ENCODE results near the gene E2F8.

Gene E2F8

DNA sequence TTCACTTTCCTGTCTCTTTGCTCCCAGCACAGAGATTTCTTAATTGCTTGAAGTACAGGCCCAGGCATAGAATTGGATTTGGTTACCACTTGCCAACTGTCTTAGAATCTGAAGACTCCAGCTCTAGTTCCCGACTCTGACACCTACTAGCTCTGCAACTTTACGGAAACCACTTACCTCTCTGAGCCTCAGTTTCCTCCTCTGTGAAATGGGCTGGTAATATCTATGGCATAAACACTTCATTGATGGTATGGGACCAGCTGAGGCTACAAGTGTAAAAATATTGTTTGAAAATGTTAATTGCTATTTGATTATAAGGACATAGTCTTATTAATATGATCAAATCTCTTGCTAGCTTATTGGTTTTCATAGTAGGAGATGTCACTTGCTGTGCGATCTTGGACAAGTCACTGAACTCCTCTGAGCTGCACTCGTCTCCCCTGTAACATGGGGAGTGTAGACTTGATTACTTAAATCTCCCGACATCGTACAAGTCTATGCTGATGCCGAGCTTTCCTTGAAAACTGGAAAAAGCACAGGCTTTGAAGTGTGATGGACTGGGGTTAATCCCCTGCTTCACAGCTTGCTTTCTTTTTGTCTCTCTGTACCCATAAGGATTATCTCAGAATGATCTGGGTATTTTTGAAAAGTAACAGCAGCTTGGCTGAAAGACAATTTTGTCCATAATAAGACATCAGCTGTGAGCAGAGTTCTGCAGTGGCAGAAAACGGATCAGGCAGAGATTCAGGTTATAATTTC, 11.8 kb upstream of the E2F8 start:
- no peak for DNase-seq (ENCODE audit: low read depth)

DNA sequence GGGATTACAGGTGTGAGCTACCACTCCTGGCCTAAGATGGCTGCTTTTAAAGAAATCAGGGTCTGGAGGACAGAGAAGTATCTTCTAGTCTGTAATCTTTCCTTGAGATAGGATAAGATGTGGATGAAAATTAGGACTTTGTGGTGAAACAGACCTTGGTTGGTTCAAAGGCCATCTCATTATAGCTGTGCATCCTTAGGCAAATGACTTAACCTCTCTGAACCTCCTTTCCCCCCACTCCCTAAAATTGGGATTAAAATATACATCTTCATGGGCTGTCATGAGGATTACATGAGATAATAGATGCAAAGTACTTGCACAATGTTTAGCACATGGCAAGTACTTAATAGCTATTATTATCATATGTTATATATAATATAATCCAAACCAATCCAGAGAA, 10.8 kb upstream of the E2F8 start:
- no peak for DNase-seq (ENCODE audit: low read depth)

DNA sequence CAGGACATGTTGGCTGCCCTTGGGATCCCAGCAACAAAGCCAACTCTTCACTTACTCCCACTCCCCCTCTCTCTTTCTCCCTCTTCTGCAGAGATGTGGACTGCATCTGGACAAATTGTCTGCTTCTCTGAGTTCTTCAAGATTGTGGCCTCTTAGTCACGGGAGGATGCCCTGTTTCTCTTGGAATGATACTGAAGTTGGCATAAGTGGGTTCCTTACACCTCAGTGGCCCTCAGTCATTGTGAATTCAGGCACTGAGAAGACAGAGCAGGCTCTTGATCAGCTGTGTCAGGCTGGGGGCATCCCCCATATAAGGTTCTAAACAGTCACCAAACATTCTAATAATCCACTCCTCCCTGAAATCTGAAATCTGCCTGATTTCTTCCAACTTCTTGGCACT, 6.1 kb upstream of the E2F8 start:
- no peak for DNase-seq (ENCODE audit: low read depth)

DNA sequence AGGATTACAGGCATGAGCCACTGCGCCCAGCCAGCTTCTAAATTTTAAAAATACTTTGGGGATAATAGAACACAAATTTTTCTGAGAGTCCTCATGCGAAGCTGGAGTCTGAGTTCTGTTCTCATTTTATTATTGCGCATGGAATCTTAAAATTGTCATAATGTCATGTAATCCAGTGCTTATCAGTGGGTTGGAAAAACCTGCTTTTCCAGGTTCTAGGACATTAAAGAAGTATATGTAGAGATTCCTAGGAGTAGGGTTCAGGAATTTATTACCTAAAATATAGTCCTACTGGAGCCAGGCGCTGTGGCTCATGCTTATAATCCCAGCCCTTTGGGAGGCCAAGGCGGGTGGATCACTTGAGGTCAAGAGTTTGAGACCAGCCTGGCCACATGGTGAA, 4.6 kb upstream of the E2F8 start:
- DNase-seq (ENCODE audit: low read depth) = no peak

DNA sequence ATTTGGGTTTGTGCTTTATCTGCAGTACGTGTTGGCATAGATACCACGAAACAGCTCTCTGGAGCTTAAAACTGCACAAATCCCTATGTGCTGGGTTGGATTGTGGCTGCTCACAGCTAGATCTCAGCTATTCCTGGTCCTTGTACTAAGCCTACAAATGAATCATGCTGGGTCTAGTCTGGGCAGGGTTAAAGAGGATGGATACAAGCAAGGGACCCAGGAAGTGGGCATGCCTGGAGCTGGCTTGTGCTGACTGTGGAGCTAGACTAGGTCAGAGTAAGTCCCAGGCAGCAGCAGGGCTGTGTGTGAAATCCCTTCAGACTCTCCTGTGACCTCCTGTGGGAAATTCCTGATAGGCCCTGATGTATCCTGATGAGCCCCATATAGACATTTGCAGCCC, 3.9 kb upstream of the E2F8 start:
- DNase-seq (ENCODE audit: low read depth) = no peak

DNA sequence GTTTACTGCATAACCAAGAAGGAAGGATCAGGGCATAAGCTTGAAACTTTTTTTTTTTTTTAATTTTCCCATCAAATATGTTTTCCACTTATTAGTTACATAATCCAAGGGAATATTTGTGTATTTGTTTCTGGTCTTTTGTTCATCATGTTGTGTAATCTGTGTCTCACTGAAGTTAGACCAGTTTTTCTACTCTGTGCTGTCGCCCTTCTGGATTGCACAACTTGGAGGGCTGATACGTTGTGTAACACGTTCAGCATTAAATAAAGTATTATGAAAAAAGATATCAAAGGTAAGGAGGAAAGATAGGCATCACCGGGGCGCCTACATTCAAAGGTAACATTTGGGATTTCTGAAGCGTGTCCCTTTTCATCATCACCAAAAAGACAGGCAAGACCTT, 3.3 kb upstream of the E2F8 start:
- DNase-seq (ENCODE audit: low read depth) = no peak

DNA sequence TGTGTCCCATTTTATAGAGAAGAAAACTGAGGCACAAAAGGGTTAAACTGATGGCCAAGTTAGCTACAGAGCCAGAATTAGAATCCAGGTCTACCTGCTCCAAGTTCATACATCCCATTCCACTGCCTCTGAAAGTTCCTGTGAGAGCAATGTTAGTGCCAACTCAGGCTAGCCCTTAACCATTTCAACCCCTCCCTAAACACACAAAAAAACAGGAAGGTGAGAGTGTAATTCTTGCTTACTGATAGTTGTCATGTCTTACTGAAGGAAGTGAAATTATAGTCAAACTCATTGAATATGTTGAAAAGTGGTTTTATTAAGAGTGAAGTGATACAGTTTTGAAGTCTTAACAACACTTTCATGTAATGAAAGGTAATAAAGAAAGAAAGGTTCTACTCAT, 2.9 kb upstream of the E2F8 start:
- no peak for DNase-seq (ENCODE audit: low read depth)

DNA sequence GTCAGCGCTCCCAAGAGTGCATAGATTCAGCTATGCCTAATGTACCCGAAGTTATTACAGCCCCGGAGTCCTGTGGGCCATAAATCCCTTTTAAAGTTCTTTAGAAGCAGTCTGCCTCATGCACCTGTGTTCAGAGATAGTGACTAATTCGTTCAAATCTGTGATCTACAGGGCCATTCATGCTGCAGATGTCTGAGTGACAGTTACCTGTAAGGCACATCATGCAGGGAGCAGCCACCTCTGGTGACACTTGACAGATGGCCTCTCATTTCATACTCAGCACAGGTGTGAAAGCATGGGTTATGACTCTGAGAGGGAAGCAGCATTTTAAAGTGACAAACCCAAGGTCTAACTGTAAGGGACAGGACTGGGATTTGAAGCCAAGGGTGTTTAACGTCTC, 2.4 kb upstream of the E2F8 start:
- no peak for DNase-seq (ENCODE audit: low read depth)

DNA sequence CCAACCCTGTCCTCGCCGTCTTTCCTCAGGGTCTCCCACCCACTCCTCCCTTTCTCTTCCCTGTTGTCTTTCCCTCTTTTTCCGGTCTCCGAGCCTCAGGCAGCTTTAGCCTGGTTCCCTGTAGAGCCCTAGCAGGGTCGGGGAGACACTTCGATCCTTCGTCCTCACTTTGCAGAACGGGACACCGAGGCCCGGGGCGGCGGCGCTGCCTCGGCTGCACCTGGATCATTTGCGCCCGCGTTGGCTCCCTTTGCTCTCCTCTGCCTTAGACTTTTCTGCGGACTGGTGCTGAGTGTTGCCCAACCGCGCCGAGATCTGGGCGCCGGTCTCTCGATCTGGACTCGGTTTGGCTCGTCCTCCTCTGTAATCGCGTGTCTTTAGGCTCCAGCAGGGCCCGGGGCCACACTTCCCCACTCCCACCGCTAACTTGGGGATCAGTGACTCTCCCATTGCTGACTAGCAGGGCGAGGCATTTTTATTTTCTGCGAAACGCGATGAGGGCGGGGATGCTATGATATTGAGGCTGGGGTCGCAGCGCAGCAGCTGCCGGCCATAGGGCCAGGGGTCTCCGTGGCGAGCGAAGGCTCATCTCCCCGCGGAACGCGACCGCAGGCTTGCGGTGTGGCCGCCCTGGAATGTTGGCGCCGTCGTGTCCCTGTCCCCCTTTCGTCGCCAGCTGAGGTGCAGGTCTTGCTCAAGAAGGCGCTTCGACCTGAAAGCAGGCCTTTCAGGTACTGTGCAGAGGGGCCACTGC, 1.6 kb upstream of the E2F8 start:
- DNase-seq (ENCODE audit: low read depth) = no peak

DNA sequence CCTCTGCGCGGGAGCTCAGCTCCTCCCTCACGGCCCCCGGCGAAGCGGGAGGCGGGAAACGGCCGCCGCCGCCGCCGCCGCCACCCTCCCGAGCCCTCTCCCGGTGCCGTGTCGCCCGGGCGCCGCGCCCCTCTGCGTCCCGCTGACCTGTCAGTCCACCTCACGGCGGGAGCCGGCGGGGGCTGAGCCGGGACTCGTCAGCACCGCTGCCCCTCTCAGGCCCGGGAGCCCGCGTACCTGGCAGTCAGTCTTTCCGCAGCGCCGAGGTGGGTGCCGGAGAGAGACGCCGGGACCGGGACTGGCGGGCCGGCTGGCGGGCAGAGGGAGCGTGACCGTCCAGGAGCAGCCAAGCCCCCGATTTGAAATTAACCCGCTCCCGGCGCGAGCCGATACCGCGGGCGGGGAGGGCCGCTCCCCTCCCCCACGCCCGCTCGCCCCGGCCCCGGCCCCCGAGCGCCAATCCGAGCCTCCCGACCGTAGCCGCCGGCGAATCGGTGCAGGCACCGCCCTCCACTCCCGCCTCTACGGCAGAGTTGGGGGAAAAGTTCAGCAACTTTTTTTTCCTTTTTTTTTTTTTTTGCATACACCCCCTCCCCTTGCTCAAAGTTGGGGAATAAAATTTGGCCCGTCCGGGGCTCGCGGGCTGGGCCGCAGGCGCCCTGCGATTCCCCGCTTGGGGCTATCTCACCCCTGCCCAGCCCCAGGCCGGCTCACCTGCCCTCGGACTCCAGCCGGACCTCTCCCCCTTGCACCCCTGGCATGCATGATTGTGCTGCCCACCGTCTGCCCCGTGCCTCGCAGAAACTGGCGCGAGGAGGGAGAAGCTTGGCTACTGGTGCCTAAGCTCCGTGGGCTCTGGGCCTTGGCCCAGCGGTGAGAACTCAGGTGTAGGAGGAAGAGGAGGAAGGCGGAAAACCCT, 774 bp upstream of the E2F8 start:
- DNase-seq (ENCODE audit: low read depth) = no peak

DNA sequence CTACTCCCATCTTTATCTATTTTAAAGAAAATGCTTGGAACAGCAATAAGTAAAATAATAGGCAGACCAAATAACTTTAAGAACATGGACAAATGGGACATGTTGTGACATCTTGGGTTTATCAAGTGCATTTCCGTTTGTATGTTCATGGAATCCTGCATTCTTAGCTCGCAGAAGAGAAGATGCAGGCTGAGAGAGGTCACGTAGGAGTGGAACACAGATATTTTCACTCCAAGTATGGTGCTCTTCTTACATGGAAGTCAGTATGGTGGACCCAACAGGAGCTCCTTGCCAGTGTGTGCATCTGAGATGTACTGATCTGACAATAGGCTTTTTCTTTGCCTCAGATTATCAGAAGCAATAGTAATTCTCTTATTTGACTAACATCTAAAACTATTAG, 1.7 kb downstream of the E2F8 start:
- no peak for DNase-seq (ENCODE audit: low read depth)

DNA sequence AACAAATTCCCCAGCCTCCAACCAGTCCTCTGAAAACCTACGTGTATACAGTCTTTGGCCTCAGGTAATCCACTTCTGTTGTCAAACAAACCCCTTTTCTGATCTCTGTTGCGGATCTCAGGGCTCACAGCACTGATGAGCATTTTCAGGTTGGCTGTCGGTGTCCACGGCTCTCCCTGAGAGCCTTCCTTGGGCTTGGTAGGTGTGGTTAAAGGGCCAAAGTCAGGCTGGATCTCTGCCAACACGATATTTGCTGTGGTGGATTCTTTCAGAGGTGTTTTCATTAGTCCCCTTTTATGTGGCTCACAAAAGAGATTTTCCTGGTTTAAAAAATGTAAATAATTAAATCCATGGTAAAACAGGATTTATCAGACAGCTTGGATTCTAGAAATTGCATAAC, 2.9 kb downstream of the E2F8 start:
- DNase-seq (ENCODE audit: low read depth) = no peak

DNA sequence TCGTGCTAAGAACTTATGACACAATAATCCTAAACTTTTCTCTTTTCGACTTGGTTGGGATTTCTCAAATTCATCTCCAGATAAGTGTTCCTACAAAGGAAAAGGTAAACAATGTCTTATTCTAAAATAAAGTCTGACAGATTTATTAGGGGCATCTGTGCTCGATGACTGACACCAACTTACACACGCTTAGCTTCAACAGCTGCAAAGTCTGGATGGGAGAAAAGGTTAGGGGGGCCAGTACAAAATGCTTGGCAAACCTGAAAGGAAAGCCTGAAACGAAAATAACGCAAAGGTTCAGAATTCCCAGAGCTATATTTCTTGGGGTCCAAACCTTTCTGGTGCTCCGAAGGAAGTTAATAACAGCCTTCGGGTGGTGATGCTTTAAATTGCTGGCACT, 3.4 kb downstream of the E2F8 start:
- DNase-seq (ENCODE audit: low read depth) = no peak

DNA sequence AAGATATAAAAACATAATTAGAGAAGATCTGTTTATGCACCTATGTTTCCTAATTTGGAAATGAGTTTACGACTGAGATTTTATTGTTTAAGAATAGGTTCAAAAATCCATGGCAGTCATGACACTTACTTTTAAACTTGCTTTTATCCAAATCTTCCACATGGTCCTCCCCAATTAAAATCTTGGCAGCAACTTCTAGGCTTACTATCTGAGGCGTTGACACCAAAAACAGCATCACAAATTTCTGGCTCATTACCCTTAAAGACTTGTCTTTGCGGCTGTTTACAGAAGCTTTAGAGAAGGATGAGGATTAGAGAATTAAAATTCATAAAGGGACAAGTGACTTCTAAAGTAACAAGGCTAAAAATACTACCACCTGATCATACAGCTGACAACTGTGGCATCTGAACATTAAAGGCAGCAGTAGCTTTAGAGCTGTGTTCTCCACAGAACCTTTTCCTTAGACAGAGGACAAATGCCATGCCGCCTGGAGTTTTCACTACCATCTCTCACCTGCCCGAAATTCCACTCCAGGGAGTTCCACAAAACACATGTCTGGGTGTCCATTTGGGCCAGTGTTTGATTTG, 6.4 kb downstream of the E2F8 start:
- no peak for DNase-seq (ENCODE audit: low read depth)

DNA sequence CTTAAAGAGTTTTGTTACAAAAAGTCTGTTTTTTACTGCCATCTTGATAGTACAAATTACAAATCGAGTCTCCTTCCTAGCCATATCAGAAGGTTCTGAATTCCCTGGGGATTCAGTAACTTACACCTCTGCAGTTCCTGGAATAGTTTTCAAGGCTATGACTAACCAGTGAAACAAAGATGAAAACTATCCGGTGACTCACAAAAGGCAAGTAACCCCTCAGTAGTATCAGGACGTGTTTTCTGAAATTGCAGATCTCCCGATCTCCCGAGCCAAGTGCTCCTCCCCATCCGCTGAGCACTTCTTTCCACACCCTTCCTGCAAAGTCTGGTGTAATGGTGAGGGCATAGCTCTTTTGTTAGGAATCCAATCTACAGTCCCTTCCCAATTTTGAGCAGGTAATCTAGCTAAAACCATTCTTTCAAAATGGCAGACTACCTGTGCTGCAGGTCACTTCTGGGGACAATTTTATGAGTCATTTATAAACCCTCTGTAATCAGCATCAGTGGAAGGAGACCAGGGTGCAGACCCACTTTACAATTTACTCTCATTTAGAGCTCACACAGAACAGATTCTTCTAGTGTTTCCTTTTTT, 7.7 kb downstream of the E2F8 start:
- DNase-seq (ENCODE audit: low read depth) = no peak

DNA sequence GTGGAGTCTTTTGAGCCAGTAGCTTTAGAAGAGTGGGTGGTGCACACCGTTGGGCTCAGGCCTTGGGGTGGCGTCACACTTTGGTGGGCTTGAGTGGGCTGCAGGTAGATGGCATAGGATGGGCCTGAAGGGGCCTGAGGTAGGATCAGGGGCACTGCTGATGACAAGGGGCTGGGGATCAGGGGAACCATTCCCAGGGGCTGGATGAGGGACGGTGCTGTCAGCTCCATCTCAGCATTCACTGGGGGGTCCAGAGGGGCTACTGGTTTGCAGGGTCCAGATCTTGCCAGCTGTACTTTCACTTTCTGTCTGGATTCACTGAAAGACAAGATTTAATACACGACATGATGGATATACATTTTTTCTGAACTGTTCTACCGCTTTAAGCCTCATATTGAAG, 11.1 kb downstream of the E2F8 start:
- DNase-seq (ENCODE audit: low read depth) = no peak

DNA sequence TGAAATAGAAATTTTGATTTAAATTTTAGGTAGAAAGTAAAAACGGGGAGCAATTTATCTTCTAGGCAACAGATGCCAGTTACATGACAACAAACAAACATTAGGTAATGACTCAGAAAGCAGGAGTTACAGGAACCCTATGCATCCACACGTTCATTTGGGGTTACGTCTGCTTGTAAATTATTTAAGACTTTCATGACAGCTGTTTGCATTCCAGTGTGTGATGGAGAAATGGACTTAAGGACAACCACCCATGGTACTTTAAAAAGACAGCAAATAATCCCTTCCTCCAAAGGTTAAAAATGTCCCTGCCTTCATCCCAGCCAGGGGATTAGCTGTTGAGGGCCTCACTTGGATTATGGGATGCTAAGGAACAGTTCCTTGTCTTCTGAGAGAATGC, 11.8 kb downstream of the E2F8 start:
- DNase-seq (ENCODE audit: low read depth) = no peak

DNA sequence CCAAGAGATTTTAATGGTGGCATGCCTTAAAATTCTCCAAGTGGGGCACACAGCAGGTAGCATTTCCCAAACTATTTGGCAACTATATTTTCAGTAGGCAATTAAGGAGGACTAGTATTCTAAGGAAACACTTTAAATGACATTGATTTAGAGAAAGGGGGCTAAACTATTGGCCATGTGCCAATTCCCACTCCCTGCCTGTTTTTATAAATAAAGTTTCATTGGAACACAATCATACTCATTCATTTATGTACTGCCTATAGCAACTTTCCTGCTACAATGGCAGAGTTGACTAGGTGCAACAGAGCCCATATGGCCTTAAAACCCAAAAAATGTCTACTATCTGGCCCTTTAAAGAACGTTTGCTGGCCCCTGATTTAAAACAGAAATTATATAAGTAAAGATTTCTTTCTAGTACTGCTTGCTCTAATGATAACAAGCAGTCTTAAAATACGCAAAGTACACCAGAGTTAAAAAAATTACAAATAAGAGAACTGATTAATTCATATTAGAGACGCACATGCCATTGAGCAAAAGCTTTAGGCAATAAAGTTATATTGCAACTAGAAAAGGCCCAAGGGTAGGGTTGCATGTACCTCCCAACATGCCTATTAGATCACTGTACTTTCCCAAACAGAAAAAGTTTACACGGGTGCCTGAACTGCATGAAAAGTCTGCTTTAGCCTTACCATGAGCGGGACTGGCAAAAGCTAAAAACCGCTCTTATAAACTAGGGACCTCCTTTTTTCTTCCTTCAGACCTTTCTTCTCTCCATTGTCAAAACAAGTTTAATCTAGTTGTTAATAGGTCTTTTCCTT, 14.2 kb downstream of the E2F8 start:
- no peak for DNase-seq (ENCODE audit: low read depth)

DNA sequence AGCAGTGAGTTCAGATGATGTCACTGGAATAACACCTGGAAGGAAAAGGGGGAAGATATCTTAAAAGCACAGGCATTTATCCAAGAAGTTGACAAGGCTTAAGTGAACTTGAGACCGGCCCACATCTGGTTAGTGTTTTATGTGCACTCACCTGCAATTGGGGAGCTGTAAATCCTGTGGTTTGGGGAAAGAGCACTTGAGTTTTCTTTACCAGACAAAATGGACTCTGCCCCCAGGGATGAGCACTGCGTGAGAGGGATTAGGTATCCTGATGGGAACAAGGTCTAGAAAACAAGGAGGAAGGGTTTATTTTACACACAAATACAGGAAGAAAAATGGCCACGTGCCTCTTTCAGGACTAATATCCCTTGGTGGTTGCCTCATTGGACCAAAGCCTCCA, 15.2 kb downstream of the E2F8 start:
- DNase-seq (ENCODE audit: low read depth) = no peak

DNA sequence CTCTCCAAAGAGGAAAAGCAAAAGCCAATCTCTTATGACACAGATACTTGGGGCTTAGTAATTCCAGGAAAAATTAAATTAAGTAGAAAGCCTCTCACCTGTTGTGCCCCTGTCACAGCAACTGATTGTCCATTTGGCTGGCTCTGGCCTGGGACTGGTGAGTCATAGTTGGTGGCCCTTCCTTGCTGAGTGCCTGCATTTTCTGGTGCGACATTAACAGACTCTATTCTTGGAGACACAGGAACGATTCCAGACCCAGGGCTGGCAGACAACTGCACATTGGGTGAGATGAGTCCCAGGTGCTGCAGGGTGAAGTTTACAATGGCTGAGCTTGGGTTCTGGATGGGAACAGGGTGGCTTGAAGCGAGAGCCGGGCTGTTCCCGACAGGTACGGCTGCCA, 15.6 kb downstream of the E2F8 start:
- DNase-seq (ENCODE audit: low read depth) = no peak

All from stimulated activated CD8-positive, alpha-beta memory T cell treated with anti-CD3 and anti-CD28 coated beads, Interleukin-15, amount 100 ng/mL, for 24 hours (primary cell).